Stimulated activated CD4-positive, alpha-beta T cell treated with anti-CD3 and anti-CD28 coated beads, Interleukin-4, amount 100 ng/mL, for 1 hour (primary cell): Measurements from ENCODE around the gene GNG5.
"Not testable (repeated sequence)": the region's sequence is repeated elsewhere in the genome, so short reads cannot be mapped to it uniquely, and the experiment has no call there.

ENCODE experiments used
- DNase-seq: peaks from one replicate; pipeline ENCODE4 v3.0.0-alpha.2; 2020

GNG5 gene

DNA sequence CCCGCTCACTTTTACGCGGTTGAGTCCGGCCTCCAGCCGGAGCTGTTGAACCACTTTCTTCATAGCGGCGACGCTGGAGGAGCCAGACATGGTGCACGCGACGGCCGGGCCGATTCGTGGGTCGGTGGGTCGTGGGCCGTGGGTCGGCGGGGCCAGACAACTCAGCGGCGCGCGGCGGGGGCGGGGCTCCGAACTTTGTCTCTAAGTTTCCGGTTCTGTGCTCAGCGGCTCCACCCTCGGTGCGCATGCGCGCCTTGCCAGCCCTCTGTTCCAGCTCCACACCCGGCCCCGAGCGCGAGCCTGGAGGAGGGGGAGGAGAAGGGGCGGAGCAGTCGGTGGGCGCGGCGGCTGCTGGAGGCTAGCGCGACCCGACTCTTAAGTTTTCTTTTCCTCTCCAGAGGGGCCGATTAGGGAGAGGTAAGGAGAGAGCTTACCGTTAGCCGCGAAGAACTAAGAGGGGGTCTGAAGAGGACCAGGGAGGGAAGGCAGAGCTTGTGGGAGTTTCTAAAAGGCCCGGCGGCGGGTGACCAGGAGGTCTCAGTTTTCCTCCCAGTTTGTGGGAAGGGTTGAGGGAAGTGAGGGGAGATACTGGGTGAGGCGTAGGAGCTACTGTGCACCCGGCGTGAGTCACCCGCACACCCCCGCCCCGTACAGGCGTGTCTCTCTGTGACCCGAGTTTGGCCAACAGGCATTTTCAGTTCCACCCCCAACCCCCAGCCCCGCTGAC lies at the start of gene GNG5, which contains the start of gene SPATA1:
GNG5 (minus strand) TSS at position 580 of the 727 bp plus-strand sequence; CDS start at position 90, 490 bp downstream.
SPATA1 (plus strand) TSS at position 385 of the 727 bp plus-strand sequence. CDS start 9,974 bp downstream, outside the sequence.
- DNase-seq: peak; percentile 99

- no peak for DNase-seq
Measured at GRCh38 chr1:84550826-84551225, 44.4 kb upstream of the GNG5 start.

DNA sequence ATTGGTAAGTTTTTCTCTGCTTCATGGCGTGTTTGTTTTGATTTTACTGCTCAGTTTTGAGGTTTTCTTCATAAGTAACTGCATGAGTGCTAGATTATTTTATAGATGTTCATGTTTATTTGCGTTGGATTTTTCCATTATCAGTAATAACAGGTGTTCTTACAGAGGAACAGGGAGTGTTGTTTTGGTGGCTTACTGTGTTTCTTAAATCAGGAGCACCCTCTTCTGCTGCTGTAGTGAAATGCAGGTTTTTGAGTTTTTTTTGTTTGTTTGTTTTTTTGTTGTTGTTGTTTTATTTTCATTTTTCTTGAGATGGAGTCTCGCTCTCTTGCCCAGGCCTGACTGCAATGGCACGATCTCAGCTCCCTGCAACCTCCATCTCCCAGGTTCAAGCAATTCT lies 35.3 kb upstream of the GNG5 start:
- DNase-seq: no peak

- DNase-seq: no peak
Measured at GRCh38 chr1:84540759-84541158, 34.4 kb upstream of the GNG5 start.

- DNase-seq: no peak
Measured at GRCh38 chr1:84539972-84540371, 33.6 kb upstream of the GNG5 start.

DNA sequence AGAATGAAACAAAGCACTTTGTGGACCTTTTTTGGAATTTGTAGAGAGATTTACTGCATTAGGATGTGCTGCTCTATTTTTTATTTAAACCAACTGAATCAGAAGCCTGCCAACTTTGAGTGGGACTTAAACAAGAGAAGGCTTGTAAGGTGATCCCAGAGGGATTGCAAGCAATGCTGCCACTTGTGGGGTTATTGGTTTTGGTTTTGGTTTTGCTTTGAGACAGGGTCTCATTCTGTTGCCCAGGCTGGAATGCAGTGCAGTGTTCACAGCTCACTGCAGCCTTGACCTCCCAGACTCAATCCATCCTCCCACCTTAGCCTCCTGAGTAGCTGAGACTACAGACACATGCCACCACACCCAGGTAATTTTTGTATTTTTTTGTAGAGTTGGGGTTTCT lies 32.2 kb upstream of the GNG5 start:
- no peak for DNase-seq

DNA sequence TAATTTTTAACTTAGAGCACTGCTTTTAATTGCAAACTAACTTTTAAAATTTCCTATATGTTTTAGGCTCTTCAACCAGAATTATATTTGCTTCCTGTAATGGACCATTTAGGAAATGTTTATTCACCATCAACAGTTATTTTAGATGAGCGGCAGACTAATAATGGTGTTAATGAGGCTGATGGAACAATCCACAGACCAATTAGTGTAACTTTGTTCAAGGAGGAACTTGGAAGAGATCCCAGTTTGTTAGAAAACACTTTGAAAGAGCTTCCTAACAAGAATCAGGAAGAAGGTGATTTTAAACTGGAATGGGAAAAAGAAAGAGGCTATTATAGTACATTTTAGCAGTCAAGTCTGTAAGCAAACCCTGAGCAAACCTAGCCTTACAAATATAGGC lies 19.4 kb upstream of the GNG5 start:
- DNase-seq: no peak

DNA sequence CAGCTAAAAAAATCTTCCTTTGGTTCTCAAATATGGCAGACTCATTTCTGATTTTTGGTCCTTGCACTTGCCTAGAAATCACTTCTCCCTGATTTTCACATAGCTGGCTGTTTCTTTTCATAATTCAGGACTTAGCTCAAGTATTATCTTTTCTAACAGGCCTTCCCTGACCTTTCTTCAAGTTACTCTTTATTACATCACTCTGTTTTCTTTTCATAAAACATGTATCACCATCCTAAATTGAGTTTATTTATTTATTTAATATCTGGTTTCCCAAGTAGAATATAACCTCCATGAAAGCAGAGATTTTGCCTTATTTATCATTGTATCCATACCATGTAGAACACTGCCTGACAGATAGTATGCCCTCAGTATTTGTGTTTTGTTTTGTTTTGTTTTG lies 18.2 kb upstream of the GNG5 start:
- DNase-seq: no peak

DNA sequence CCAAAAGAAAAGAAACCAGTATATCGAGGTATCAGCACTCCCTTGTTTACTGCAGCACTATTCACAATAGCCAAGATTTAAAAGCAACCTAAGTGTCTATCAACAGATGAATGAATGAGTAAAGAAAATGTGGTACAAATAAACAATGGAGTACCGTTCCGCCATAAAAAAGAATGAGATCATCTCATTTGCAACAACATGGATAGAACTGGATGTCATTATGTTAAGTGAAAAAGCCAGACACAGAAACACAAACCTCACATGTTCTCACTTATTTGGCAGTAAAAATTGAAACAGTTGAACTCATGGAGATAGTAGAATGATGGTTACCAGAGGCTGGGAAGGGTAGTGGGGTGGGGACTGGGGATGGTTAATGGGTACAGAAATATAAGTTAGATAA lies 4.3 kb upstream of the GNG5 start:
- no peak for DNase-seq

DNA sequence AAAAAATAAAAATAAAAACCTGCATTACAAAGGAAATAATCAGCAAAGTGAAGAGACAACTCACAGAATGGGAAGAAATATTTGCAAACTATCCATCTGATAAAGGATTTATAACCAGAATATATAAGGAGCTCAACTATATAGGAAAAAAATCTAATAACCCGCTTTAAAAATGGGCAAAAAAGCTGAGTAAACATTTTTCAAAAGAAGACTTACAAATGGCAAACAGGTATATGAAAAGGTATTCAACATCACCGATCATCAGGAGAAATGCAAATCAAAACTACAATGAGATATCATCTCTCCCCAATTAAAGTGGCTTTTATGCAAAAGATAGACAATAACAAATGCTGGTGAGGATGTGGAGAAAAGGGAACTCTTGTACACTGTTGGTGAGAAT lies 3.8 kb upstream of the GNG5 start:
- no peak for DNase-seq

- DNase-seq: no peak
Measured at GRCh38 chr1:84509029-84509428, 2.6 kb upstream of the GNG5 start.

- no peak for DNase-seq
Measured at GRCh38 chr1:84508510-84508909, 2.1 kb upstream of the GNG5 start.

DNA sequence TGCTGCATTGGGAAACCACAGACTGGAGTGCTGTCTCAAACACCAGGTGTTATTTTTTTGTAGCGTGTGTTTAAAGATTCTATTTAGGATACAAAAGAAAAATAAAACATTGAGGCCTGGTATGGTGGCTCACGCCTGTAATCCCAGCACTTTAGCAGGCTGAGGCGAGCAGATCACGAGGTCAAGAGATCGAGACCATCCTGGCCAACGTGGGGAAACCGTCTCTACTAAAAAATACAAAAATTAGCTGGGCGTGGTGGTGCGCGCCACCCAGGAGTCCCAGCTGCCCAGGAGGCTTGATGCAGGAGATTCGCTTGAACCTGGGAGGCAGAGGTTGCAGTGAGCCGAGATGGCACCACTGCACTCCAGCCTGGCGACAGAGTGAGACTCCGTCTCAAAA lies 1.5 kb upstream of the GNG5 start:
- not testable (repeated sequence) for DNase-seq

- DNase-seq: no peak
Measured at GRCh38 chr1:84506729-84507453, 510 bp upstream of the GNG5 start.

DNA sequence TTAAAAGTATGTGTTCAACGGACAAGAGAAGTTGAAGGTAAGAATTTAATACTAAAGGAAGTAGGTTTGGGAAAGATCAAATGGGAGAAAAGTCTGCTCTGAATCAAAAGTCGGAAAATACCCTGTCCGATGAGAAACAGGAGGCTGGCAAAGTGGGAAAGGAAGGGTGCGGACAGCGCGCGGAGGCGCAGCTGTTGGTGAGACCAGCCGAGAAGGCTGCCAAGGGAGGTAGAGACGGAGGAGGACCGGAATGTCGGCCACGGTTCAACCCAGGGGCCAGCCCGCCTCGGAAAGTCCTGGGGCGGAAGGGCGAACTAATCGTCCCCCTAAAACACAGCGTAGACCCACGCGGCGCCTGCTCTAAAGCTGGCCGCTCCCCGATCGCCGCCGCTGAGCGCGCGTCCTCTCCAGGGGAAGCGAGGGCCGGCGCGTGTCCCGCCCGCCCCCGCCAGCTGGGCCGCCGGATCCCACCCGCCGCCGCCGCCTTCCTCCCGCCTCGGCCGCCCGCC lies 834 bp downstream of the GNG5 start:
- DNase-seq: no peak

DNA sequence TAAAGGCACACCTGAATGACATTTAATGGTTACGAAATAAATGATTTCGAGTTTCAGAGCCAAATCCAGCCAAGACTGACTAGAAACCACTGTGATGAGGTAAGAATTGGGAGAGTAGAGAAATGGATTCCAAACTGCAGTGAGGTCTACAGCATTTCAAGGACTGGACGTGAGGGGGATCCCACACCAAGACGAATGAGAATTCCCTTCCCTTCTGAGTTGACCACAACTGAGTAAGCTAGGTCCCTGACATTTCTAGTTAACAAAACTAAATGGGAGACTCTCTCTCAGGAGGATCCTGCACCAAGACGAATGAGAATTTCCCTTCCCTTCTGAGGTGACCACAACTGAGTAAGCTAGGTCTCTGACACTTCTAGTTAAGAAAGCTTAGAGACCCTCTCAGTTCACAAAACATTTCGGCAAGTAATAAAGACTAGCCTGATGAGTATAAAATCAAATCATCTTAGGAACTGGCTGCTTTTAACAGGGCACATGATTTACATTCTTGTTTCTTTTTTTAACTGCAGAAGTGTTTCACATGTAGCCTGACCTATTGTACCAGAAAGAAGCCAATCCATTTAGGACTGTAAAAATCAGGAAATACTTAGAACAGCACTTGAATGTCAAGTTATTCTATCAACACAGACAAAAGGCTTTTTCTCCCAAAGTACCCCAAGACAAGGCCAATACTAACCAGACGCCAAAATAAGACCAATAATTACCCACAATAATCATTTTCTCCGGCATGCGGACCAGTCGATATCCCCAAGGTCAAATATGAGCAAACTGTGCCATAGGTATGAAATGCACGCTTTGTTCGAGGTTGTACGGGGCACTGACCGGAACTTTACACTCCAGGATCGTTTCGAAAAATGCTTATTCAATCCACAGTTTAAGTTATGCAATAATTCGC lies 1.5 kb downstream of the GNG5 start:
- no peak for DNase-seq

DNA sequence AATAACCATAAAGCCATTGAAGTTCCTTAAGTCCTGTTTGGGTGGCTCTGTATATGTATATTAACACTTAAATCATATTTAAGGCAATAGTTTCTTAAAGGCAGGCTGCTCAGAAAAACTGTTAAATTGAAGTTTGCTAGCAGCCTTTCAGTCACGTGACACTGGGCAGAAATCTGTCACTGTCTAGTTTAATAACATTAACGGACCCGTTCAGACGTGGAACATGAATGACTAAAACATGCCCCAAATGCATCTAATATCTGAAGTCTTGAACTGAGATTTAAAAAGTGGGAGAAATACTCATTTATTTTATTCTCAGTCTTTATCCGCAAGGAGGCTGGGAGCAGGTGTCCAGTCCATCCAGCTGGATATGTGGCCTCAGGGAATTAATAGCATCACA lies 3.5 kb downstream of the GNG5 start:
- no peak for DNase-seq

GRCh38 chr1:84497631-84498275 lies 8.6 kb downstream of the GNG5 start:
- DNase-seq: no peak

- no peak for DNase-seq
Measured at GRCh38 chr1:84496498-84496897, 9.9 kb downstream of the GNG5 start.

- no peak for DNase-seq
Measured at GRCh38 chr1:84493747-84494146, 12.6 kb downstream of the GNG5 start.

DNA sequence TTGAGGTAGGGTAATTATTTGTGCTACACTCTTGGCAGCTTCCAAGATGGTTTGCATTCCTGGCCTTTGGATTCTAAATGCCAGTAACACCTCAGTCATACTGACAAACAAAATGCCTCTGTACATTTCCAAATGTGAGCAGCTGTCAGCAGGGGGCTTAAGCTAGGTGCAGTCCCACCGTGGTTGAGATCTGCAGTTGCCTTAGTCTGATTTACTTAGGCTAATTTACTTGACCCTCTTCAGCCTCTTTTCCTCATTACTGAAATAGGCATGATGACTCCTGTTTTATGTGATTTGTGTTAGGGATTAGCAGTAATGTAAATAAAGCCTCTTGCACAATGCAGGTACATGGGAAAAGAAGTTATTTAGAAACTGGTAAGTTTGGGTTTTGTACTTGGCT lies 13.7 kb downstream of the GNG5 start:
- DNase-seq: no peak

DNA sequence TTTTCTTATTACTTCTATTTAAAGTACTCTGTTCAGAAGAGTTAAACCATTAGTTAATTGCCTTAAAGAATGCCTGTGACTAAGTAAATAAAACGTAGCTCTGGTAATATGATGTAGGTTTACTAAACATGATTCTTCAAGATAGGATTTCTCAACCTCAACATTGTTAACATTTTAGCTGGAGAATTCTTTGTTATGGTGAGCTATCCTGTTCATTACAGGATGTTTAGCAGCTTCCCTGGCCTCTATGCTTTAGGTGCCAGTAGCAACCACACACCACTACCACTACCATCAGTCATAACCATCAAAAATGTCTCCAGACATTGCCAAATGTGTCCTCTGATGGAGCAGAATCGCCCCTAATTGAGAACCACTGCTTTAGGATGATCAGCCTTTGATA lies 16.6 kb downstream of the GNG5 start:
- no peak for DNase-seq

DNA sequence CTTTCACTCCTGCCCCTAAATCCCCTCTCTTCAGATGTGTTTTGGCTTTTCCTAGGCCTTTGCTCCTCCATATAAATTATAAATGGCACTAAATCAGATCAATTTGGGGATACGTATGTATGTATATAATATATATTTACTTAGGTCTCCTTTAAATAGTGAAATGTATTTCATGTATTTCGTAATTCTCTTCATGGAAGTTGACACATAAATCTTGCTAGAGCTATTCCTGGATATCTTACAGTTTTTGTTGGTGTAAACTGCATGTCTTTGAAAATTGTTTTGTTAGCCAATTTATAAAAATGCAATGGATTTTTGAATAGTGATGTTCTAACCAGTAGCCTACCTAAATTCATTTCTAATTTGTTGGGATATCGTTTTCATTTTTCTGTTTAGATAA lies 18.3 kb downstream of the GNG5 start:
- DNase-seq: no peak
